ENCODE data around the gene AP3D1.
"Not testable (repeated sequence)": the region's sequence is repeated elsewhere in the genome, so short reads cannot be mapped to it uniquely, and the experiment has no call there.

The AP3D1 gene

DNA sequence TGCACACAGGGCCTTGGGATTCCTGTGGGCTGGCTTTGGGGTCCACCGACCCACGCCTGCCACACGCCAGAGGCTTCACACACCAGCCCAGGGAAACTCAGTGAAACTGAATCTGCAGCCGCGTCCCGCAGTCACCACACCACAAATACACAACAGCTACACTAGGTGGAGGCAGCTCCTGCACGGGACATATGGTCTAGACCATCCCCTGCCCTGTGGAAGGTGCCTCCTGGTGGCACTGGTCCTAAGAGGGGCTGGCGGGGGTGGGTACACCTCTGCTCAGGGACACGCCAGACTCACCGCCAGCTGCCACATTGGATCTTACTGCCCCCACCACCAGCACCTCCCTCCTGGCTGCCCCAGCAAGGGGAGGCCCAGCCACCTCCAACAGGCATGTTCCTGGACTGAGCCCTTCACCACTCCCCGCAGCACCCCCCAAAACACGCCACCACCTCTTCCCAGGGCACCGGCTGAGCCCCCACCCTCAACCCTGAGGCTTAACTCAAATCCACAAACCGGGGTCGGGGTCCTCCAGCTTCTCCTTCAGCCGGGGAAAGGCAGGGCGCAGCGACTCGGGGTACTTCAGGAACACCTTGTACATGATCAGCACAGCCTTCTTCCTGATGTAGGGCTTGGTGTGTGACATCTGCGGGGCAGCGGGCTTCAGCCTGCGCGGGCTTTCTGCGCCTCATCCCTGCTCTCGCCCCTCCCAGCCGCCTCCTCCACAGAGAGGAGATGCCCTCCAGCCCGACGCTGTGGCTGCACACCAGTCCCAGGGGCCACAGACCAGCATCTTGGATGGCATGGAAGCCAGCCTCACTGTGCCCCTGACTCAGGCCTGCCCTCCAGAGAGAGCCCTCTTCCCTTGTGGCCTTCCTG lies 21.2 kb downstream of the AP3D1 start:
- in situ Hi-C loops (cut with HindIII; ENCODE audit: low sequenced_read_pairs), result no loop called here

DNA sequence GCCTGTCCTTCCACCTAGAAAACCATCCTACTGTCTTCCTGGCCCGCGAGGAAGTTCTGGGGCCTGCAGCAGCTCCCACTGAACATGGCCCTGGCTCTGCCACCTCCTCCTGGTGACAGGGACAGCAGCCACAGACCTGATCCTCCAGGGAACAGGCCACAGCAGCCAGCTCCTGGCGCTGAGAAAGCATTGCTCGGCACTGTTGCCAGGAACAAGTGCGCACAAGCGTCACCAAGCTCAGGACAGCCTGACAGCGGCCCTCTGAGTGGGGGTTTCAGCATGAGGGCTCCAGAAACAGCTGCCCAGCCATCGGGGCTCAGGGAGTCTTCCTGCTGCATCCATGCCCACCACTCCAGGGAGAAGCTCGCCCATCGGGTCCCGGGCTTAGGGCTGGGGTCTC lies 21.9 kb downstream of the AP3D1 start:
- in situ Hi-C loops (cut with HindIII; ENCODE audit: low sequenced_read_pairs), result no loop called here

DNA sequence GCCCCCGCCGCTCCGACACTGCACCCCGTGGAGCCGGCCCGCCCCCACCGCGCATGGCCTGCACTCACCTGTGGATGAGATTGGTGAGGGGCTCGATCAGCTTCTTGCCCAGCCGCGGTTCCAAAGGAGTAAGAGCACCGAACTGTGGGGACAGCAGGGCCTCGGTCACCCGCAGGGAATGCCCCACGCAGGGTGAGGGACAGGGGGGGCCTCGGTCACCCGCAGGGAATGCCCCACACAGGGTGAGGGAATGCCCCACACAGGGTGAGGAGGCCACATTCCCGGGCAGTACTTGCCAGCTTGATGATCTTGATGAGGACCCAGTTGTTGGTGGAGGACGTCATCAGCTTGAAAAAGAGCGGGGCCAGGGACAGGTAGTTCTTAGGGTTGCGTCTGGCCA lies 22.3 kb downstream of the AP3D1 start:
- in situ Hi-C loops (cut with HindIII; ENCODE audit: low sequenced_read_pairs), result no loop called here

DNA sequence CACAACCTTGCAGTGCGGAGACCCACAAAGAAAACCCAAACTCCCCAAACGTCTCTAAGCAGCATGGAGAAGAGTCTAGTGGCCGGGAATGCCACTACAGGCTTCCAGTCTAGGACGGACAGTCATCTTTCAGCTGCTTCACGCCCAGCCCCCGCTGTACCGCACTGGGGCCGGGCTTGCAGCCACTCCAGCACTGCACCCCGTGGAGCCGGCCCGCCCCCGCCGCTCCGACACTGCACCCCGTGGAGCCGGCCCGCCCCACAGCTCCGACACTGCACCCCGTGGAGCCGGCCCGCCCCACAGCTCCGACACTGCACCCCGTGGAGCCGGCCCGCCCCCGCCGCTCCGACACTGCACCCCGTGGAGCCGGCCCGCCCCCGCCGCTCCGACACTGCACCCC lies 23.1 kb downstream of the AP3D1 start:
- in situ Hi-C loops (cut with HindIII; ENCODE audit: low sequenced_read_pairs), result not testable (repeated sequence)

- in situ Hi-C loops (cut with HindIII; ENCODE audit: low sequenced_read_pairs), result no loop called here
Observed at GRCh38 chr19:2127758-2128157, 23.6 kb downstream of the AP3D1 start.

DNA sequence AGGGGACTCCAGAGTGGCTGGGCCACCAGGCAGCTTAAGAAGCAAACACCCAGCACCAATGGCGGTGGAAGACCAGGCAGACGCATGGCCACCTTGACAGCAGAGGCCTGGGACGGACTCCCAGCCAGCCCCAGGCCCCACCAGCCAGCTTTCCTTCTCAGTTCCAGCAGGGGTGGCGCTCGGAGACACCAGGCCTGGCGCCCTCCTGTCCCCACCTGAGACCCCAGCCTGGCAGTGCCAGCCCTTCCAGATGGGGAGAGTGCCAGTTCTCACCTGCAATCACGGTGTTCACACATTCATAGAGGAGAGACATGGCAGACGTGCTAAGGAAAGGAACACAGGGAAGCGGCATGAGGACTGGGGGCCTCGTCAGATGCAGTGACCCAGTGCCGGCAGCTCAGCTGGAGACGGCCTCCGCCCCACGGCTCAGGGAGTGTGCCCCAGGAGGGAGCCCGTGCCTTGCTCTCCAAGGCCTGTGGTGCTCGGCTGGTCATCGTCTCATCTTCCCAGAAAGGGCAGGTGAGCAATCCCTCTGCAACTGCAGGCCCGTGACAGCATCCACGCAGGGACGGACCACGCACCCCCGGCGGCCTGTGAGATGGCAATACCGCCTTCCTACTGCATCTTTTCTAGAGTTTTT lies 24.4 kb downstream of the AP3D1 start:
- in situ Hi-C loops (cut with HindIII; ENCODE audit: low sequenced_read_pairs), result no loop called here

- in situ Hi-C loops (cut with HindIII; ENCODE audit: low sequenced_read_pairs), result no loop called here
Observed at GRCh38 chr19:2123682-2124387, 27.5 kb downstream of the AP3D1 start.

- in situ Hi-C loops (cut with HindIII; ENCODE audit: low sequenced_read_pairs), result no loop called here
Observed at GRCh38 chr19:2122982-2123381, 28.4 kb downstream of the AP3D1 start.

DNA sequence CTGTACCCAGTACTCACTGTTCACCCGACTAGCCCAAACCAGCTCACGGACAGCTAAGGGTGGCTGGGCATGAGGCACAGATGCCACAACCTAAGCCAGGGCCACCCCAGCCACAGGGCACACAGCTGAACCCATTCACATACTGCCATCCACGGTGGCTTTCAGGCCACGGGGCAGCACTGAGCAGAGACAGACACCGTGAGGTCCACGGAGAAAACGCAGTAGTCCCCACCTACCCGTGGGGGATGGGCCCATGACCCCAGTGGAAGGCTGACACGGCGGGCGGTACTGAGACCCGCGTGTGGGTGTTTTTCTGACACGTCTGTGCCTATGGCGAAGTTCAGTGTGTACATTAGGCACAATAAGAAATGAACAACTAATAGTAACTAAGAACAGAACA lies 29.1 kb downstream of the AP3D1 start:
- in situ Hi-C loops (cut with HindIII; ENCODE audit: low sequenced_read_pairs), result no loop called here

DNA sequence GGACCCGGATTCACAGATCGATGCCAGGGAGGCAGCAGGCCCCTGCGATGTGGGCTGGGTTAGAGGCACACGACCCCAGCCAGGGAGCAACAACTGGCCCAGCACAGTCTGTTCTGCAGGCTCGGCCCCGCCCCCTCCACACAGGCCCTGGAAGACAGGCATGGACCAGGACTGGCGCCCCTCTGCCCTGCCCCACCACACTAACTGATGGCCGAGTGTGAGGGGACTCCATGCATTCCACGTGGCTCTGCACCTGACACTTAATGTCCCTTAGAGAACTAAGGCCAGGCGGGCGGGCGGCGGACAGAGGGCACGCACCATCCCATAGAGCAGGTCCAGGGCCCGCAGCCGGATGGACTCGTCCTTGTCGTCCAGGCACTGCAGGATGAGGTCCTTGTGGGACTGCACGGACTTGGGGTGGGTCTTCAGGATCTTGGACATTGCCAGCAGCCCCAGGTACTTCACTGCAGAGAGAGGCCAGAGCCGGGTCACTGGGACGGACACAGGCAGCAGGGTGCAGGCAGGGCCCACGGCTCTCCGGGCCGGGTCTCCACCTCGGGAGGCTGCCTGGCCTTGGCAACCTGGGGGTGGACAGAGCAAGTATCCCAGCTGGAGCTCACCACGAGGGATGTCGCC lies 29.8 kb downstream of the AP3D1 start:
- in situ Hi-C loops (cut with HindIII; ENCODE audit: low sequenced_read_pairs), result no loop called here

DNA sequence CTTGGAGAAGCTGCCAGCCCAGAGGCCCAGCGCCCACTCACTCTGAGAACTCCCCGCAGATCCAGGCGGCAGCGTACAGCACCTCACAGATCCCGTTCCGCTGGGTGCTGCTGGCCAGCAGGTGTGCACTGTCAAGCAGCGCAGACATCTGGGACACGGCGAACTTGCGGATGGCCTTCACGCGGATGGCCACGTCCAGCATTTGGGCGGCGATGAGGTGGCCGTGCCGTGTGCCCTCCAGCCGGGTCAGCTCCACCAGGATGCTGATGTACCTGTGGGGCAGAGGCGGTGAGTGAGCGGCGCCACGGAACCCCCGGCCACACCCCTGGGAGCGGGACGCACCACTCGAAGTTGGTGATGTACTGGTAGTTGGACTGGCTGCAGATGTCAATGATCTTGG lies 30.5 kb downstream of the AP3D1 start:
- in situ Hi-C loops (cut with HindIII; ENCODE audit: low sequenced_read_pairs), result no loop called here

GRCh38 chr19:2119921-2120785 lies 31.2 kb downstream of the AP3D1 start:
- in situ Hi-C loops (cut with HindIII; ENCODE audit: low sequenced_read_pairs), result no loop called here

GRCh38 chr19:2118438-2118837 lies 32.9 kb downstream of the AP3D1 start:
- in situ Hi-C loops (cut with HindIII; ENCODE audit: low sequenced_read_pairs), result no loop called here

DNA sequence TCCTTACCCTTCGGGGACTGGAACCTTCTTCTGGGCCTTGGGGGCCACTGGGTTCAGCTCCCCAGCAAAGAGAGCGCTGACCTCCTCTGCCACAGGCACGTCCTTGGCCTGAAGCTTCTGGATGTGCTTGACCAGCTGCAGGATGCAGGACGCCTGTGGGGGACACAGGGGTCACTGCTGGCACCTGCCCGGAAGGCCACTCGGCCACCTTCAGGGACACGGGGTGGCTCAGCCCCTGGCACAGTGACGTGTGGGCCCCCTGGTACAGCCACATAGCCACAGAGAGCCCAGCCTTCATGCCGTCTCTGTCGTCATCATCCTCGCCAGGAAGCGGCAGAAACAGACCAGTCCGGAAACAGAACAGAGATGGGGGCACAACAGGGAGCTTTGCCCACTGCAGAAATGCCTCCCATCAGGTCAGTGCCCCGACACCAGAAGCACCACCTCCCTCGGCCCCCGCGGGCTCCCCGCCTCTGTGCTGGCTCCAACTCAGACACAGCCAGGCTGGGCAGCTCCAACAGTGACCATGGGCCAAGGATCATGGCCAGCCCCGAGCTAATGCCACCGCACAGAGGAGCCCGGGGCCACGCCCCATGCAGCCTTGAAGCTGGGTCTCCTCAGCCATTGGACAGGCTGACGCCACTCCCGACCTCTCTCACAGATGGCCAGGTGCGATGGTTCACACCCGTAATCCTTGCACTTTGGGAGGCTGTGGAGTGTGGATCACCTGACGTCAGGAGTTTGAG lies 34.0 kb downstream of the AP3D1 start:
- in situ Hi-C loops (cut with HindIII; ENCODE audit: low sequenced_read_pairs), result no loop called here

GRCh38 chr19:2116507-2116906 lies 34.9 kb downstream of the AP3D1 start:
- in situ Hi-C loops (cut with HindIII; ENCODE audit: low sequenced_read_pairs), result no loop called here

DNA sequence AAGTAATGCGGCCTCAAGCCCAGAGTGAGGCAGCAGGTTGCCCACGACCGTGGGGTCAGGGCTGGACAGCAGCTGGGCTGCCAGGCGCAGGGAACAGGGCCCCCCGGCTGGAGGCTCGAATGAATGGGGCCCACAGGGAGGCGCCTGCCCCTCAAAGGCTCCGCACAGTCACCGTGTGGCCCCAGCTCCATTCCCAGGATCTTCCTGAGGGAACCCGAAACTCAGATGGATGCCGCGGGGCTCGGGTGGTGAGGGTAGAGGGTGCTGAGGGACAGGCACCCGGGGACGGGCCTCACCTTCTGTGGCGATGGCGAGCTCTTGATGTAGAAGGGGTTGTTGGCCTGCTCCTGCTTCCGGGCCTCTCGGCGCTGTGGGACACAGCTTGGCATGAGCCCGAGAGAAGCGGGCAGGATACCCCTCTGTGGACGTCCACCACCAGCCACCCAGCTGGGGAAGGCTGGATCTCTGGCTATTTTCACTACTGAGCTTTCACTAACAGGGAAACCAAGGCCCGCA lies 35.4 kb downstream of the AP3D1 start:
- in situ Hi-C loops (cut with HindIII; ENCODE audit: low sequenced_read_pairs), result no loop called here

DNA sequence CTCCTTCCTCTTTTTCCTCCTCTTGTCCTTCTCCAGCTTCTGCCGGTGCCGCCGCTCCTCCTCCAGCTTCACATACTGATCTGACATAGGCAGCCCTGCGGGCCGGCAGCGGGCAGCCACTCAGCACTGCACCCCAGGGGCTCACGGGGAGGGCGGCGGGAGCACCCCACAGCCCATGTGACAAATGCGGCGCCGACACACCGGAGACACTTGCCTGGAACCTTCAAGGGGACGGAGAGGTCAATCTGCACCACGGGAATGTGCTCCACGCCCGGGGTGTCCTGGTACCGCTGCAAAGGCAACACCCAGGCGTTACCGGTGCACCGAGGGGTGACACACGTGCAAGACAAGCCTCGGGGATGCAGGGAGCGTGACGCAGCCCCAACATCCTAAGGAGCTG lies 36.0 kb downstream of the AP3D1 start:
- in situ Hi-C loops (cut with HindIII; ENCODE audit: low sequenced_read_pairs), result no loop called here

DNA sequence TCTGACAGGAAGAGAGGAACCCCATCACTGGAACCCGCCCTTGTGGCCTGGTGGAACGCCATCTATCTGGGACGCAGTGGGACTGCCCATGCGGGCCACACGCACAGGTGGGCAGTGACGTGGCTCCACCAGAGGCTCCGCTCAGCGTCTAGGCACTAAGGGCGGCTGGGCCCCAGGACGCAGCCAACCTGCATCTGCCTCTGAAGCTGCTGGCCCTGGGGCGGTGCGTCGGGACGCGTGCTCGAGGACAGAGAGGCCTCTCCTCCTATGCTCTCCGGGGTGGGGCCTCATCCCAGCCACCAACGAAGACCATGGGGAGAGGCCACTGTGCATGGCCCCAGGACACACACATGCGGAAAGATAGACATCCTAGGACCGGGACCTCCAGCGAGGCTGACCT lies 36.5 kb downstream of the AP3D1 start:
- in situ Hi-C loops (cut with HindIII; ENCODE audit: low sequenced_read_pairs), result no loop called here

DNA sequence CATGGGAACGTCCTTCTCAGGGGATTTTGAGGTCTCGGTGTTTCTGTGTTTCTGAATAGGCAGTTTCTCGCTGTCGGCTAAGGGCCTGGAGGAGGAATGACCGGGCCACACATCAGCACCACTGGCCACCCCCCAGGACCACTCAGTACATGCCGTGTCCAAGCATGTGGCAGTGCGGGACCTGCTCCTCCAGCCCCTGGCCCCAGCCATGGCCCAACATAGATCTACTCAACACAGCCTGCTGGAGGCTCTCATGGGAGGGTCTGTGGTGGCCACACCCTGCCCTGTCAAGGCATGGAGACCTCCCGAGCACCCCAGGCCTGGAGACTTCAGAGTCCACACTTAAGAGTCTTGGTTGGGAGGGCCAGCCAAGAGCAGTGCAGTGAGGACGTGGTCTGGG lies 37.1 kb downstream of the AP3D1 start:
- in situ Hi-C loops (cut with HindIII; ENCODE audit: low sequenced_read_pairs), result no loop called here

Measured in DLD1 (cell line).